Measurements from ENCODE around the gene ZC3H12A. TPM values are rescaled to one million over a fixed set of nuclear protein-coding genes. Genes with fewer than 3 reads are reported as not detected.

ZC3H12A gene
- total and polyA plus RNA-seq, 10 of the 15 experiments (the other 5 are each of a cell fraction or from before 2014, with no cell fraction given), result 0.35 to 30.2 (median 13.8) TPM

- POLR2A ChIA-PET, result interaction anchor here (3.3 kb wide), 1 partner anchor 11 kb away, joined by 22 read pairs; the partner anchor contains the start of gene ZC3H12A
- 74% methylated on average over 2 of the region's 2 CpGs for WGBS (ENCODE audit: insufficient coverage, insufficient replicate concordance, low lambda C conversion rate, missing lambda C conversion rate)
- FAIRE-seq (no peak), DNase-seq (ENCODE audit: low read depth, low spot score) (no peak), ATAC-seq (no peak)
- Histone ChIP-seq H3K4me1 (ENCODE audit: control insufficient read depth, insufficient read depth, low read length) (peaks cover 4% of the 10 kb centered on the region), H3K27ac (ENCODE audit: control insufficient read depth, insufficient read depth) (no peak overlapping the region), H3K9ac (ENCODE audit: control insufficient read depth, insufficient read depth, low read length) (no peak overlapping the region), H3K79me2 (ENCODE audit: control insufficient read depth, insufficient read depth, low read length) (no peaks in the 10 kb centered on the region), H4K20me1 (ENCODE audit: control insufficient read depth, insufficient read depth) (no peaks in the 10 kb centered on the region), H3K4me3 (no peak overlapping the region), H2AFZ (ENCODE audit: control insufficient read depth, low read depth, low read length) (no peak overlapping the region), H3K27me3 (replicated peaks in 1 of 2; ENCODE audit: control insufficient read depth in 2 of 2, insufficient read depth in 2 of 2, low read length in 1 of 2) (no peaks in the 10 kb centered on the region), H3K36me3 (ENCODE audit: control insufficient read depth in 2 of 2, insufficient read depth in 2 of 2, low read length in 1 of 2) (no peaks in the 10 kb centered on the region), H3K4me2 (ENCODE audit: control insufficient read depth, insufficient read depth) (no peak overlapping the region), H3K9me3 (replicated peaks; ENCODE audit: control insufficient read depth, insufficient read depth, low read length) (no peaks in the 10 kb centered on the region)
- CTCF ChIA-PET, result interaction anchor here (1.0 to 9.5 kb wide), 3 partner anchors 14 to 217 kb away, joined by 4 to 99 read pairs (median 6); no protein-coding TSS in a partner anchor
- TF ChIP-seq CBFB (IDR thresholded peaks at IDR 0.05; ENCODE audit: low read depth) (no peak), CBX5 (IDR thresholded peaks at IDR 0.05; ENCODE audit: low read depth) (no peak)
- SMC1A ChIA-PET (ENCODE audit: uncharacterized antibody, unreplicated experiment), result interaction anchor here (0.7 to 1.1 kb wide), 5 partner anchors 13 to 218 kb away, joined by 3 read pairs; no protein-coding TSS in a partner anchor
- no TSS peak for BruUV-seq (replicated peaks)
- in situ Hi-C loops (cut with MboI), result no loop called here
- RAD21 ChIA-PET (ENCODE audit: unreplicated experiment), result interaction anchor here (2.0 to 3.2 kb wide), 2 partner anchors 22 to 23 kb away, joined by 8 to 13 read pairs; no protein-coding TSS in a partner anchor
- intact Hi-C loops (cut with micrococcal nuclease; ENCODE audit: unreplicated experiment), result no loop called here
Observed at GRCh38 chr1:37464443-37464842, 9.9 kb upstream of the ZC3H12A start.

GRCh38 chr1:37465593-37466517 lies 8.5 kb upstream of the ZC3H12A start:
- no peak overlapping the region for H3K4me2 ChIP-seq (ENCODE audit: control insufficient read depth, insufficient read depth)
- FAIRE-seq (no peak), DNase-seq (ENCODE audit: low read depth, low spot score) (no peak), ATAC-seq (no peak)
- H3K9me3 ChIP-seq (replicated peaks; ENCODE audit: control insufficient read depth, insufficient read depth, low read length), result no peaks in the 10 kb centered on the region
- H3K4me3 ChIP-seq, result no peak overlapping the region
- POLR2A ChIA-PET, result interaction anchor here (0.8 to 3.3 kb wide), 3 partner anchors 10 to 14 kb away, joined by 3 to 22 read pairs (median 3); partner anchors contain the start of gene ZC3H12A
- H3K27me3 ChIP-seq (replicated peaks in 1 of 2; ENCODE audit: control insufficient read depth in 2 of 2, insufficient read depth in 2 of 2, low read length in 1 of 2), result no peaks in the 10 kb centered on the region
- 75% methylated on average over 6 of the region's 6 CpGs for WGBS (ENCODE audit: insufficient coverage, insufficient replicate concordance, low lambda C conversion rate, missing lambda C conversion rate)
- RAD21 ChIA-PET (ENCODE audit: unreplicated experiment), result interaction anchor here (0.6 to 3.2 kb wide), 6 partner anchors 9 to 216 kb away, joined by 3 to 13 read pairs (median 3); no protein-coding TSS in a partner anchor
- H3K36me3 ChIP-seq (ENCODE audit: control insufficient read depth in 2 of 2, insufficient read depth in 2 of 2, low read length in 1 of 2), result no peaks in the 10 kb centered on the region
- peaks cover 6% of the 10 kb centered on the region for H3K4me1 ChIP-seq (ENCODE audit: control insufficient read depth, insufficient read depth, low read length)
- TF ChIP-seq, protein P1, sequence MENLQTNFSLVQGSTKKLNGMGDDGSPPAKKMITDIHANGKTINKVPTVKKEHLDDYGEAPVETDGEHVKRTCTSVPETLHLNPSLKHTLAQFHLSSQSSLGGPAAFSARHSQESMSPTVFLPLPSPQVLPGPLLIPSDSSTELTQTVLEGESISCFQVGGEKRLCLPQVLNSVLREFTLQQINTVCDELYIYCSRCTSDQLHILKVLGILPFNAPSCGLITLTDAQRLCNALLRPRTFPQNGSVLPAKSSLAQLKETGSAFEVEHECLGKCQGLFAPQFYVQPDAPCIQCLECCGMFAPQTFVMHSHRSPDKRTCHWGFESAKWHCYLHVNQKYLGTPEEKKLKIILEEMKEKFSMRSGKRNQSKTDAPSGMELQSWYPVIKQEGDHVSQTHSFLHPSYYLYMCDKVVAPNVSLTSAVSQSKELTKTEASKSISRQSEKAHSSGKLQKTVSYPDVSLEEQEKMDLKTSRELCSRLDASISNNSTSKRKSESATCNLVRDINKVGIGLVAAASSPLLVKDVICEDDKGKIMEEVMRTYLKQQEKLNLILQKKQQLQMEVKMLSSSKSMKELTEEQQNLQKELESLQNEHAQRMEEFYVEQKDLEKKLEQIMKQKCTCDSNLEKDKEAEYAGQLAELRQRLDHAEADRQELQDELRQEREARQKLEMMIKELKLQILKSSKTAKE (IDR thresholded peaks at IDR 0.05; ENCODE audit: low read depth, poor library complexity, severe bottlenecking), result no peak
- TF ChIP-seq, protein P2, sequence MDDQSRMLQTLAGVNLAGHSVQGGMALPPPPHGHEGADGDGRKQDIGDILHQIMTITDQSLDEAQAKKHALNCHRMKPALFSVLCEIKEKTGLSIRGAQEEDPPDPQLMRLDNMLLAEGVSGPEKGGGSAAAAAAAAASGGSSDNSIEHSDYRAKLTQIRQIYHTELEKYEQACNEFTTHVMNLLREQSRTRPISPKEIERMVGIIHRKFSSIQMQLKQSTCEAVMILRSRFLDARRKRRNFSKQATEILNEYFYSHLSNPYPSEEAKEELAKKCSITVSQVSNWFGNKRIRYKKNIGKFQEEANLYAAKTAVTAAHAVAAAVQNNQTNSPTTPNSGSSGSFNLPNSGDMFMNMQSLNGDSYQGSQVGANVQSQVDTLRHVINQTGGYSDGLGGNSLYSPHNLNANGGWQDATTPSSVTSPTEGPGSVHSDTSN (IDR thresholded peaks at IDR 0.05; ENCODE audit: insufficient replicate concordance, low read depth, low read length), result no peak
- TF ChIP-seq YBX1 (IDR thresholded peaks at IDR 0.05), result no peak
- no peak for TF ChIP-seq BACH1 (IDR thresholded peaks at IDR 0.05; ENCODE audit: borderline replicate concordance)
- TF ChIP-seq NR2C1 (IDR thresholded peaks at IDR 0.05), result no peak
- TF ChIP-seq, protein P3, sequence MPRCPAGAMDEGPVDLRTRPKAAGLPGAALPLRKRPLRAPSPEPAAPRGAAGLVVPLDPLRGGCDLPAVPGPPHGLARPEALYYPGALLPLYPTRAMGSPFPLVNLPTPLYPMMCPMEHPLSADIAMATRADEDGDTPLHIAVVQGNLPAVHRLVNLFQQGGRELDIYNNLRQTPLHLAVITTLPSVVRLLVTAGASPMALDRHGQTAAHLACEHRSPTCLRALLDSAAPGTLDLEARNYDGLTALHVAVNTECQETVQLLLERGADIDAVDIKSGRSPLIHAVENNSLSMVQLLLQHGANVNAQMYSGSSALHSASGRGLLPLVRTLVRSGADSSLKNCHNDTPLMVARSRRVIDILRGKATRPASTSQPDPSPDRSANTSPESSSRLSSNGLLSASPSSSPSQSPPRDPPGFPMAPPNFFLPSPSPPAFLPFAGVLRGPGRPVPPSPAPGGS (IDR thresholded peaks at IDR 0.05; ENCODE audit: borderline replicate concordance, insufficient read depth, low read depth, low read length, poor library complexity, severe bottlenecking), result no peak
- no peak for TF ChIP-seq RAD21 (IDR thresholded peaks at IDR 0.05; ENCODE audit: insufficient read depth, low read depth, low read length)
- H4K20me1 ChIP-seq (ENCODE audit: control insufficient read depth, insufficient read depth), result no peaks in the 10 kb centered on the region
- intact Hi-C loops (cut with micrococcal nuclease; ENCODE audit: unreplicated experiment), result no loop called here
- no peak overlapping the region for H3K27ac ChIP-seq (ENCODE audit: control insufficient read depth, insufficient read depth)
- SMC1A ChIA-PET (ENCODE audit: uncharacterized antibody, unreplicated experiment), result interaction anchor here (0.6 to 4.0 kb wide), 5 partner anchors 9 to 116 kb away, joined by 3 to 30 read pairs (median 4); partner anchors contain the start of gene ZC3H12A
- H2AFZ ChIP-seq (ENCODE audit: control insufficient read depth, low read depth, low read length), result no peak overlapping the region
- BruUV-seq (replicated peaks), result no TSS peak
- CTCF ChIA-PET, result interaction anchor here (0.9 to 9.5 kb wide), 7 partner anchors 9 to 216 kb away, joined by 4 to 99 read pairs (median 5); no protein-coding TSS in a partner anchor
- no peak overlapping the region for H3K9ac ChIP-seq (ENCODE audit: control insufficient read depth, insufficient read depth, low read length)
- H3K79me2 ChIP-seq (ENCODE audit: control insufficient read depth, insufficient read depth, low read length), result no peaks in the 10 kb centered on the region
- in situ Hi-C loops (cut with MboI), result no loop called here

Measured in GM12878 (cell line).